Endothelial cell of umbilical vein (primary cell): ENCODE results near the gene FGD3. TPM values are rescaled to one million over a fixed set of nuclear protein-coding genes. Genes with fewer than 3 reads are reported as not detected.

Experiments
- BruUV-seq: library from RNA; stranded (reverse); fragments of 400-500 nt; replicated peaks from 2 replicates; lab custom pipeline; 2021; lab: Mats Ljungman, UMichigan
- CTCF ChIA-PET: fragments of 300-600, 350-600 bp; sonication (Branson Sonifier 250); formaldehyde crosslinking; loops from one replicate; lab custom pipeline; 2021; ENCODE audit warnings: antibody characterized with exemption, inconsistent platforms; lab: Charles Lee
- POLR2A ChIA-PET: fragments of 300-600, 350-600 bp; sonication (Branson Sonifier 250); formaldehyde crosslinking; loops from one replicate; lab custom pipeline; 2021; ENCODE audit warnings: antibody characterized with exemption, inconsistent platforms; lab: Charles Lee
- DNase-seq: peaks from one replicate; pipeline ENCODE4 v3.0.0-alpha.2; 2011; ENCODE audit warnings: low read depth, low spot score
- FAIRE-seq: peaks from 2 replicates; lab custom pipeline; 2011; peaks lifted over from hg19 to GRCh38; lab: Jason Lieb, UNC
- H2AFZ ChIP-seq: 2 replicates; pipeline ENCODE4 v1.6.0; 2012; ENCODE audit warnings: low read depth, low read length, control low read depth, inconsistent platforms
- H3K27ac ChIP-seq: 2 replicates; pipeline ENCODE4 v1.5.1; 2011; ENCODE audit warnings: low read depth, mild to moderate bottlenecking, control low read depth, low read length, moderate library complexity; ENCODE audit not compliant: insufficient read depth
- H3K27me3 ChIP-seq, 2 experiments: 2 replicates each; pipeline versions ENCODE4 v1.6.0 to v1.6.1; 2011; ENCODE audit warnings: low read length in 2 of 2, mixed read lengths in 1 of 2; ENCODE audit not compliant: control insufficient read depth in 2 of 2, insufficient read depth in 2 of 2
- H3K36me3 ChIP-seq, 2 experiments: 2 replicates in 1 of 2; 3 replicates in 1 of 2; pipeline ENCODE4 v1.5.1; 2011; ENCODE audit warnings: low read length in 2 of 2, mild to moderate bottlenecking in 1 of 2, moderate library complexity in 1 of 2; ENCODE audit not compliant: control insufficient read depth in 2 of 2, insufficient read depth in 2 of 2; ENCODE audit errors: extremely low read depth in 1 of 2
- H3K4me1 ChIP-seq: 3 replicates; pipeline ENCODE4 v1.5.1; 2011; ENCODE audit warnings: mild to moderate bottlenecking, low read length; ENCODE audit not compliant: control insufficient read depth, insufficient read depth; ENCODE audit errors: extremely low read depth
- H3K4me2 ChIP-seq: 2 replicates; pipeline ENCODE4 v1.6.1; 2011; ENCODE audit warnings: low read length, control low read depth, mixed read lengths; ENCODE audit not compliant: insufficient read depth
- H3K4me3 ChIP-seq, 3 experiments: fragments of 200-600 bp in 1 of 3; sonication (generic), shearing (Covaris generic) in 1 of 3; replicated peaks in 1 of 3; 2 replicates each; pipeline ENCODE4 v1.5.1; 2011 to 2016; ENCODE audit warnings: control low read depth in 3 of 3, low read length in 3 of 3, mild to moderate bottlenecking in 2 of 3, inconsistent platforms in 1 of 3, low read depth in 1 of 3, moderate library complexity in 1 of 3; ENCODE audit not compliant: insufficient read depth in 1 of 3
- H3K79me2 ChIP-seq: 2 replicates; pipeline ENCODE4 v1.6.0; 2012; ENCODE audit warnings: low read length, inconsistent platforms; ENCODE audit not compliant: control insufficient read depth, insufficient read depth
- H3K9ac ChIP-seq: replicated peaks from 2 replicates; pipeline ENCODE3; 2011; ENCODE audit warnings: low read length, control low read depth; ENCODE audit not compliant: insufficient read depth; ENCODE audit errors: extremely low read depth
- H3K9me1 ChIP-seq: replicated peaks from 3 replicates; pipeline ENCODE4 v1.6.0; 2011; ENCODE audit warnings: mild to moderate bottlenecking, low read length; ENCODE audit not compliant: control insufficient read depth, insufficient read depth; ENCODE audit errors: extremely low read depth
- H3K9me3 ChIP-seq: replicated peaks from 2 replicates; pipeline ENCODE4 v1.5.1; 2012; ENCODE audit warnings: low read length, inconsistent platforms; ENCODE audit not compliant: control insufficient read depth, insufficient read depth
- H4K20me1 ChIP-seq: replicated peaks from 2 replicates; pipeline ENCODE3; 2011; ENCODE audit warnings: mild to moderate bottlenecking, low read length; ENCODE audit not compliant: control insufficient read depth, insufficient read depth; ENCODE audit errors: extremely low read depth
- EZH2 ChIP-seq: IDR thresholded peaks from 2 replicates; pipeline ENCODE4 v1.6.1; 2012; ENCODE audit warnings: borderline replicate concordance, low read depth, mild to moderate bottlenecking, moderate library complexity, low read length, inconsistent platforms; ENCODE audit not compliant: severe bottlenecking
- FOS ChIP-seq: IDR thresholded peaks from 2 replicates; pipeline ENCODE4 v1.6.1; 2011; ENCODE audit warnings: mild to moderate bottlenecking, low read length, moderate library complexity, borderline replicate concordance; ENCODE audit not compliant: insufficient read depth
- GATA2 ChIP-seq: IDR thresholded peaks from 2 replicates; pipeline ENCODE4 v1.7.0; 2011; ENCODE audit warnings: low read depth, mild to moderate bottlenecking, moderate library complexity, mixed read lengths, low read length; ENCODE audit not compliant: insufficient read length, insufficient read depth
- JUN ChIP-seq: IDR thresholded peaks from 2 replicates; pipeline ENCODE4 v1.6.1; 2011; ENCODE audit warnings: borderline replicate concordance, low read depth; ENCODE audit not compliant: insufficient read length, insufficient read depth
- MYC ChIP-seq: IDR thresholded peaks from one replicate; pipeline ENCODE4 v1.6.1; 2011; ENCODE audit warnings: mild to moderate bottlenecking, low read depth, low read length
- POLR2A ChIP-seq: IDR thresholded peaks from 2 replicates; pipeline ENCODE4 v1.6.1; 2012; ENCODE audit warnings: low read depth, mild to moderate bottlenecking, control low read depth, low read length
- POLR2AphosphoS5 ChIP-seq: IDR thresholded peaks from 2 replicates; pipeline ENCODE4 v1.6.1; 2012; ENCODE audit warnings: low read depth, mild to moderate bottlenecking, control low read depth, low read length, moderate library complexity; ENCODE audit not compliant: insufficient read depth
- dilution Hi-C: fragments of 300-500 bp; cut with MboI; formaldehyde crosslinking; loops from one replicate; pipeline ENCODE4 v1.15.0; 2019; ENCODE audit warnings: low sequenced_read_pairs; ENCODE audit not compliant: extremely low pct_ligation_motif_present
- intact Hi-C: fragments of 100-400 bp; cut with micrococcal nuclease; formaldehyde crosslinking; loops from one replicate; pipeline ENCODE4 v1.10.0; 2022
- polyA plus RNA-seq, 4 experiments: library from polyadenylated mRNA; depleted of rRNA in 3 of 4; stranded (reverse) in 3 of 4; unstranded in 1 of 4; fragments of >200 nt; gene quantifications; 2 replicates each; pipeline versions ENCODE4 v1.2.1 to v1.2.3, GENCODE V29; 2011 to 2012; ENCODE audit warnings: missing spikeins in 1 of 4
- total RNA-seq: library from RNA; stranded (reverse); gene quantifications from 2 replicates; pipeline ENCODE4 v1.2.3, GENCODE V29; 2021
- TF ChIP-seq, protein P1 (sequence below): IDR thresholded peaks from 2 replicates; pipeline ENCODE4 v1.6.1; 2011; ENCODE audit not compliant: insufficient read depth, insufficient read length
- TF ChIP-seq, protein P2 (sequence below), 2 donors: IDR thresholded peaks; 1 replicate in 1 of 2; 2 replicates in 1 of 2; pipeline ENCODE4 v1.5.1; 2011; ENCODE audit warnings: low read length in 2 of 2, mild to moderate bottlenecking in 2 of 2, moderate library complexity in 2 of 2, control low read depth in 1 of 2, inconsistent platforms in 1 of 2, low read depth in 1 of 2; ENCODE audit not compliant: insufficient read depth in 1 of 2; ENCODE audit errors: extremely low read depth in 1 of 2

Gene FGD3
- total and polyA plus RNA-seq, 2 donors (not counting 3 experiments of a cell fraction or from before 2014, with no cell fraction given), result not detected

DNA sequence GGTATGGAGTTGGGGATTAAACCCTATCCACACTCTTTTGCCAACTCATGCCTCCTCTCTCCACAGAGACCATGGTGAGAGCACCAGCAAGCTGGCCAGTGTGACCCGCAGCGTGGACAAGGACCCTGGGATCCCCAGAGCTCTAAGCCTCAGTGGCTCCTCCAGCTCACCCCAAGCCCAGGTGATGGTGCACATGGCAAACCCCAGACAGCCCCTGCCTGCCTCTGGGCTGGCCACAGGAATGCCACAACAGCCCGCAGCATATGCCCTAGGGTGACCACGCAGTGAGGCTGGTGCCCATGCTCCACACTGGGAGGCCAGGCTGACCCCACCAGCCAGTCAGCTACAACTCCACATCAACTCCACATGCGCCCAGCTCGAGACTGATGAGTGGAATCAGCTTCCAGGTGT lies 137.2 kb downstream of the FGD3 start:
- FAIRE-seq (no peak), DNase-seq (no peak)
- intact Hi-C loops (no loop called here), dilution Hi-C loops (no loop called here)
- no peak overlapping the region for H3K4me3 ChIP-seq
- no peaks in the 10 kb centered on the region for H3K27me3 ChIP-seq
- no peaks in the 10 kb centered on the region for H3K9me3 ChIP-seq
- no TSS peak for BruUV-seq
- no peaks in the 10 kb centered on the region for H3K9me1 ChIP-seq
- H3K36me3 ChIP-seq, result no peaks in the 10 kb centered on the region
- no peaks in the 10 kb centered on the region for H3K4me1 ChIP-seq
- no peak overlapping the region for H3K9ac ChIP-seq
- POLR2A ChIA-PET, result no interaction called here
- no peak overlapping the region for H3K4me2 ChIP-seq
- H3K27ac ChIP-seq, result no peak overlapping the region
- H2AFZ ChIP-seq, result no peak overlapping the region
- CTCF ChIA-PET, result no interaction called here
- no peaks in the 10 kb centered on the region for H4K20me1 ChIP-seq
- TF ChIP-seq, protein P1, sequence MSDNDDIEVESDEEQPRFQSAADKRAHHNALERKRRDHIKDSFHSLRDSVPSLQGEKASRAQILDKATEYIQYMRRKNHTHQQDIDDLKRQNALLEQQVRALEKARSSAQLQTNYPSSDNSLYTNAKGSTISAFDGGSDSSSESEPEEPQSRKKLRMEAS, result no peak
- TF ChIP-seq POLR2A (no peak), EZH2 (no peak), POLR2AphosphoS5 (no peak), JUN (no peak), GATA2 (no peak), MYC (no peak), FOS (no peak)
- TF ChIP-seq, protein P2, sequence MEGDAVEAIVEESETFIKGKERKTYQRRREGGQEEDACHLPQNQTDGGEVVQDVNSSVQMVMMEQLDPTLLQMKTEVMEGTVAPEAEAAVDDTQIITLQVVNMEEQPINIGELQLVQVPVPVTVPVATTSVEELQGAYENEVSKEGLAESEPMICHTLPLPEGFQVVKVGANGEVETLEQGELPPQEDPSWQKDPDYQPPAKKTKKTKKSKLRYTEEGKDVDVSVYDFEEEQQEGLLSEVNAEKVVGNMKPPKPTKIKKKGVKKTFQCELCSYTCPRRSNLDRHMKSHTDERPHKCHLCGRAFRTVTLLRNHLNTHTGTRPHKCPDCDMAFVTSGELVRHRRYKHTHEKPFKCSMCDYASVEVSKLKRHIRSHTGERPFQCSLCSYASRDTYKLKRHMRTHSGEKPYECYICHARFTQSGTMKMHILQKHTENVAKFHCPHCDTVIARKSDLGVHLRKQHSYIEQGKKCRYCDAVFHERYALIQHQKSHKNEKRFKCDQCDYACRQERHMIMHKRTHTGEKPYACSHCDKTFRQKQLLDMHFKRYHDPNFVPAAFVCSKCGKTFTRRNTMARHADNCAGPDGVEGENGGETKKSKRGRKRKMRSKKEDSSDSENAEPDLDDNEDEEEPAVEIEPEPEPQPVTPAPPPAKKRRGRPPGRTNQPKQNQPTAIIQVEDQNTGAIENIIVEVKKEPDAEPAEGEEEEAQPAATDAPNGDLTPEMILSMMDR (IDR thresholded peaks at IDR 0.05; ENCODE audit: extremely low read depth in 1 of 2, insufficient read depth in 1 of 2, low read depth in 1 of 2, low read length in 2 of 2), result no peak
- H3K79me2 ChIP-seq, result no peaks in the 10 kb centered on the region
